SK-N-MC (cell line): ENCODE results near the gene HOXD4.

ENCODE experiments used
- EZH2 ChIP-seq: fragments of 200-600 bp; sonication (generic); IDR thresholded peaks from one replicate; pipeline ENCODE4 v1.6.1; 2017; ENCODE audit warnings: antibody characterized with exemption
- FOXP2 ChIP-seq: optimal IDR thresholded peaks from 2 replicates; pipeline ENCODE3; 2011; ENCODE audit warnings: mild to moderate bottlenecking, moderate library complexity; ENCODE audit not compliant: insufficient read depth; ENCODE audit errors: extremely low read length, control extremely low read depth
- POLR2AphosphoS5 ChIP-seq: IDR thresholded peaks from 2 replicates; pipeline ENCODE4 v1.6.1; 2012; ENCODE audit warnings: mild to moderate bottlenecking, low read depth, low read length, borderline replicate concordance

GRCh38 chr2:176177580-176178037 is 26.3 kb downstream of the HOXD4 start:
- TF ChIP-seq POLR2AphosphoS5, result no peak
- no peak for TF ChIP-seq EZH2
- TF ChIP-seq FOXP2, result no peak
